GM18951 (cell line): ENCODE results near the gene ZNF782.
"Not testable (repeated sequence)": the region's sequence is repeated elsewhere in the genome, so short reads cannot be mapped to it uniquely, and the experiment has no call there.

Source experiments
- POLR2A ChIP-seq: IDR thresholded peaks from 4 replicates; pipeline ENCODE4 v1.6.1; 2011; ENCODE audit warnings: mild to moderate bottlenecking; ENCODE audit not compliant: insufficient read length, insufficient read depth; ENCODE audit errors: extremely low read depth
- in situ Hi-C: fragments of 300-500 bp; cut with MboI; formaldehyde crosslinking; loops from one replicate; pipeline ENCODE4 v1.12.0; 2022; ENCODE audit warnings: low sequenced_read_pairs, mixed read lengths, inconsistent platforms; ENCODE audit not compliant: unreplicated experiment

The ZNF782 gene

GRCh38 chr9:96853781-96854650 lies at the start of gene ZNF782:
TSS of gene ZNF782 (minus strand) at chr9:96854514. CDS start at chr9:96851961, 2,553 bp downstream.
- peak; percentile 69 for TF ChIP-seq POLR2A
- in situ Hi-C loops, result loop anchor here (25.0 kb wide), 2 partner anchors 533 to 758 kb away; no protein-coding TSS in a partner anchor

- in situ Hi-C loops, result not testable (repeated sequence)
These were observed 45.7 kb upstream of the ZNF782 start for GRCh38 chr9:96900010-96900409.

GRCh38 chr9:96892131-96892530 lies 37.8 kb upstream of the ZNF782 start:
- in situ Hi-C loops, result no loop called here
- TF ChIP-seq POLR2A, result no peak

GRCh38 chr9:96888591-96888990 lies 34.3 kb upstream of the ZNF782 start:
- in situ Hi-C loops, result no loop called here
- TF ChIP-seq POLR2A, result no peak

- no peak for TF ChIP-seq POLR2A
- in situ Hi-C loops, result no loop called here
These were observed 31.1 kb upstream of the ZNF782 start for GRCh38 chr9:96885424-96885823.

GRCh38 chr9:96884443-96884842 lies 30.1 kb upstream of the ZNF782 start:
- in situ Hi-C loops, result no loop called here
- TF ChIP-seq POLR2A, result no peak

GRCh38 chr9:96883922-96884321 lies 29.6 kb upstream of the ZNF782 start:
- in situ Hi-C loops, result no loop called here
- no peak for TF ChIP-seq POLR2A

GRCh38 chr9:96877269-96877668 lies 23.0 kb upstream of the ZNF782 start:
- TF ChIP-seq POLR2A, result no peak

GRCh38 chr9:96875461-96876142 lies 21.3 kb upstream of the ZNF782 start:
- peak; percentile 9 for TF ChIP-seq POLR2A
- in situ Hi-C loops, result no loop called here

More at GRCh38 chr9:96877269-96877668, 23.0 kb upstream of the ZNF782 start:
- in situ Hi-C loops, result no loop called here

GRCh38 chr9:96874947-96875460 lies 20.7 kb upstream of the ZNF782 start:
- no peak for TF ChIP-seq POLR2A
- in situ Hi-C loops, result loop anchor here (25.0 kb wide), 2 partner anchors 512 to 737 kb away; no protein-coding TSS in a partner anchor

- in situ Hi-C loops, result loop anchor here (25.0 kb wide), 2 partner anchors 513 to 738 kb away; no protein-coding TSS in a partner anchor
These were observed 20.0 kb upstream of the ZNF782 start for GRCh38 chr9:96874201-96874785.

GRCh38 chr9:96871176-96871575 lies 16.9 kb upstream of the ZNF782 start:
- in situ Hi-C loops, result loop anchor here (25.0 kb wide), 2 partner anchors 516 to 741 kb away; no protein-coding TSS in a partner anchor
- no peak for TF ChIP-seq POLR2A

More at GRCh38 chr9:96874201-96874785, 20.0 kb upstream of the ZNF782 start:
- no peak for TF ChIP-seq POLR2A

GRCh38 chr9:96868709-96869108 lies 14.4 kb upstream of the ZNF782 start:
- in situ Hi-C loops, result loop anchor here (25.0 kb wide), 2 partner anchors 519 to 744 kb away; no protein-coding TSS in a partner anchor
- no peak for TF ChIP-seq POLR2A
